Fibroblast of gingiva (primary cell): ENCODE measurements around the gene RNPC3.
A peak's percentile ranks its signal among the peaks of the same experiment; 100 is the strongest.

Experiments
- DNase-seq: peaks from one replicate; pipeline ENCODE4 v3.0.0-alpha.2; 2011; ENCODE audit warnings: low read depth

Gene RNPC3, protein sequence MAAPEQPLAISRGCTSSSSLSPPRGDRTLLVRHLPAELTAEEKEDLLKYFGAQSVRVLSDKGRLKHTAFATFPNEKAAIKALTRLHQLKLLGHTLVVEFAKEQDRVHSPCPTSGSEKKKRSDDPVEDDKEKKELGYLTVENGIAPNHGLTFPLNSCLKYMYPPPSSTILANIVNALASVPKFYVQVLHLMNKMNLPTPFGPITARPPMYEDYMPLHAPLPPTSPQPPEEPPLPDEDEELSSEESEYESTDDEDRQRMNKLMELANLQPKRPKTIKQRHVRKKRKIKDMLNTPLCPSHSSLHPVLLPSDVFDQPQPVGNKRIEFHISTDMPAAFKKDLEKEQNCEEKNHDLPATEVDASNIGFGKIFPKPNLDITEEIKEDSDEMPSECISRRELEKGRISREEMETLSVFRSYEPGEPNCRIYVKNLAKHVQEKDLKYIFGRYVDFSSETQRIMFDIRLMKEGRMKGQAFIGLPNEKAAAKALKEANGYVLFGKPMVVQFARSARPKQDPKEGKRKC

DNA sequence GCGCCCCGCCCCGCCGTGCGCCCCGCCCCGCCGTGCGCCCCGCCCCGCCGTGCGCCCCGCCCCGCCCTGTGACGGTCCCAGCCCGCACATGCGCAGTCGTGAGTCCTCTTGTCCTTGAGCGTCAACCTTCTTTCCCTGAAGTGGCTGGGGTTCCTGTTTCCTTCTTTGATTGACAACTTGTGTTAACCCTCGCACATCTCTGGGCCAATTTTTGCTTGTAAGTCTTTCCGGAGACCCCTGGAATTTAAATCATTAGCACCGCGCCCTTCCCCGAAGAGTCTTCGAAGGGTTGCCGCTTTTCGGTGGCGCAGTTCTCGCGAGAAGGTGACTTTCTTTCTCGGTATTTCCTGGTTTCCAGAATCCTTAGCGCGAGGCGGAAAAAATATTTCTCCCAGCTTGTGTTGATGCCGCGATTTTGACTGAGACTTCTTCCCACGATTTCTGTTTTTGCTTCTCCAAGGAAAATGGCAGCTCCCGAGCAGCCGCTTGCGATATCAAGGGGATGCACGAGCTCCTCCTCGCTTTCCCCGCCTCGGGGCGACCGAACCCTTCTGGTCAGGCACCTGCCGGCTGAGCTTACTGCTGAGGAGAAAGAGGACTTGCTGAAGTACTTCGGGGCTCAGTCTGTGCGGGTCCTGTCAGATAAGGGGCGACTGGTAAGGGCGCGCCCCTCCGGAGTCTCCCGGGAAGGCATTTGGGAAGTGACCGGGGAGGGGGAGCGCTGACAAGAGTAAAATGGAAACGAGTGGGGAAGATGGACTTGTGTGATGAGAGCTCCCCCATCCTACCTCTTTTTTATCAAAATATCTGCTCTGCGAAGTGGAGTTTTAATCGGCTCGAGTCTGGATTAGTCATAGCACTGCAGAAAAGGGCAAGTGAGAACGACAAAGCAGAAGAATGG, at the start of gene RNPC3:
TSS of gene RNPC3 (plus strand) at position 93 of the 901 bp plus-strand sequence. CDS start at position 465, 372 bp downstream.
- peak; percentile 86 for DNase-seq

DNA sequence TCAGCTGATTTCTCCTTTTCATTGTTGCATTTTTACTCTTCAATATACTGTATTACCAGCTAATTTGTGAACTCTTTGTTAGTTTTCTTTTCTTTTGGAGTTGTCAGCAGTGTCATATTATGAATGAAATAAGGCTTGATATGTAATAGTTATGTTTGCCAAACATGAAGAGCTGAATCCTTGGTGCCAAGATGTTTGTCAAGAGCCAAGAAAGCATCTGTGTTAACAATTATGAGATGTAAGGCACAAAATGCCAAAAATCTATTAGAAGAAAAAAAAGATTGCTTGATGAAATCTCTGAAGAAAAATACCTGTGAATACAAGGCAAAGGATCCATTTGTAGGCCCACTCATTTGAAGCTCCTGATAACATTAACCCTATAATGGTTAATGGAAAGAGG, 48.4 kb upstream of the RNPC3 start:
- DNase-seq: no peak

DNA sequence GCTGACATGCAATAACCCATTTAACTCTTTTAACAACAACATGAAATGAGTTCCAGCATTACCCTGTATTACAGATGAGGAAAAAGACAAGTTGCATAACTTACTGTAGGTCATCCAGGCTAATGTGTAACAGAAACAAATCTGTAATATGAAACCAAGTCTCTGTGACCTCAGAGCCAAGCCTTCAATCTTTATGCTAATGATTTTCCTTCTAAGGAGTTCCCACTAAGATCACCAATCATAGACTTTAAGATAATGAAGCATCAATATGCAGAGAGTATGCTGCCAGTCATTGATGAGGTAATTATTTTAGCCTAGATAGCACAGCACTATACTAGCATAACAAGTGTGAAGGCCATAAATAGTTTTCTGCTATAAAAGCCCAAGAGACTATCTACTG, 35.6 kb upstream of the RNPC3 start:
- peak; percentile 27 for DNase-seq

DNA sequence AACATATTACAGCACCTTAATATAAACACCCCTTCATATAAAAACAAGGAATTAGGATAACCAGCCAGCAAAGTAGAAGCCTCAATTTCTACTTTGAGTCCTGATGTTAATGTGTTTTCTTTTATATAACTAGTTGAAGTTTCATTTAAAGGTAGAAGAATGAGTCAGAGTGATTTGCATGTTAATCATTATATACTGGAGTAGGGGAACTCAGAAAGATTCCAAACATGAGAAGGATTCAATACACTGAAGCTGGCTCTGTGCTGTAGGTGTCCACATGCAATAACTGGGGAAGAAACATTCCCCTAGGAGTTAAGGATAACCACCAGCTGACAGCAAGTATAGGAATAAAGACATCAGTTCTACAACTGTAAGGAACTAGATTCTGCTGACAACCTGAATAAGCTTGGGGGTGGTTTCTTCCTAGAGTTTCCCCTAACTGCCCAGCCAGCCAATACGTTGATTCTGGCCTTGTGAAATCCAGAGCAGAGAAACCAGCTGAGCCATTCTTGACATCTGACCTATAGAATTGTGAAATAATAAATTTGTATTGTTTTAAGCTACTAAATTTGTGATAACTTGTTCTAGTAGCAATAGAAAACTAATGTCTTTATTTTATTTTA, 33.4 kb upstream of the RNPC3 start:
- peak; percentile 59 for DNase-seq

DNA sequence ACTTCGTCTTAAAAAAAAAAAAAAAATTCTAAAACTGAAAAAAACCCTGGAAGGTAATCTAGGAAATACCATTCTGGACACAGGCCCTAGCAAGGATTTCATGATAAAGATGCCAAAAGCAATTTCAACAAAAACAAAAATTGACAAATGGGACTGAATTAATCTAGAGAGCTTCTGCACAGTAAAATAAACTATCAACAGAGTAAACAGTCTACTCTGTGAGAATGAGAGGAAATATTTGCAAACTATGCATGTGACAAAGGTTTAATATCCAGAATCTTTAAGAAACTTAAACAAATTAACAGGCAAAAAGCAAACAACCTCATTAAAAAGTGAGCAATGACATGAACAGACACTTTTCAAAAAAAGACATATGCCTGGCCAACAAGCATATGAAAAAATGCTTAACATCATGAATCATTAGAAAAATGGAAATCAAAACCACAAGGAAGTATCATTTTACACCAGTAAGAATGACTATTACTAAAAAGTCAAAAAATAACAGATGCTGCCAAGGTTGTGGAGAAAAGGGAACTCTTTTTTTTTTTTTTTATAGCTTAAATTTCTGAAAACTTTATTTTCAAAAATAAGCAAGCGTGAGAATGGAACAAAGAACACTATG, 29.4 kb upstream of the RNPC3 start:
- DNase-seq: peak; percentile 72

DNA sequence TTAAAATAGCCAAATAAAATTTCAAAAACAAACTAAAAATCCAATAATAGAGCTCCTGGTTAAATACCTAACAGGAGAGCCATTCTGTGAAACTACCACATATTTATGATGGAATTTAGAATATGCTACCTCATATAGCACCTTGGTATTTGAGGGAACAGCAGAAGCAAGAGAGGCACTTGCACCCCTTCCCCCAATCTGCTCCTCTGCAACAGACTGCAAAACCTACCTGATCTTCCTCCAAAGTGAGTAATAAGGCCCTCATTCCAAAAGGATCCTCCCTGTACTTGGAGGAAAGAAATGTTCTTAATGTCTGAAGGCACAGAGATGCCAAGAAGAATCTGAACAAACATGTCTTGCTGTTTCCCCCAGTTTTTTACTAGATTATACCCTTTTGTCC, 28.1 kb upstream of the RNPC3 start:
- DNase-seq: no peak

DNA sequence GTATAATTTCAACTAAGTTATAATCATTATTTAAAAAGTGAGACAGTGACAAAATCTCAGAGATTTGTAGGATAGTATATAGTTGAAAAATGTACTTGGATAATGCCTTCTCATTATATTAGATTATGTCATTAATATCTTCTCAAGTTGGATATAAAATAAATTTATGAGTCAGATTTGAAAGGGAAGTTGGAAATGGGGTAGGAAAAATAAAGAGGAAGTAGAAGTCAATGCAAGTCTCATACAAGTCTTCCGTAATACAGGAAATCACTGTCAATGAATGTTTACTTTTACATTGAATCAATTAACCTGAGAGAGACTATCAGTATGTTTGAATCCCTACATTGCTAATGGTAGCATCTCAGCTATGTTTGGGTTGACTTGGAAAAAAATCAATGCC, 16.2 kb upstream of the RNPC3 start:
- no peak for DNase-seq

DNA sequence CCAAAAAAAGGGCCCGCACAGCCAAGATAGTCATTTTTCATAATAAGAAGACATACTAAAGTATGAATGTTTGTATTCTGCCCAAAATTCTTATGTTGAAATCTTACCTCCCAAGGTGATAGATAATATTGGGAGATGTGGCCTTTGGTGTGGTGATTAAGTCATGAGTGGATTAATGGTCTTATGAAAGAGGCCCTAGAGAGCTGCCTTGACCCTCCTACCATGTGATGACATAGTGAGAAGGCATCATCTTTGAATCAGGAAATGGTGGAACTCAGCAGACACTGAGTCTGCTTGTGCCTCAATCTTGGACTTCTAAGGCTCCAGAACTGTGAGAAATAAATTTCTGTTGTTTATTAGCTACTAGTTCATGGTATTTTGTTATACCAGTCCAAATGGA, 11.8 kb upstream of the RNPC3 start:
- peak; percentile 23 for DNase-seq

DNA sequence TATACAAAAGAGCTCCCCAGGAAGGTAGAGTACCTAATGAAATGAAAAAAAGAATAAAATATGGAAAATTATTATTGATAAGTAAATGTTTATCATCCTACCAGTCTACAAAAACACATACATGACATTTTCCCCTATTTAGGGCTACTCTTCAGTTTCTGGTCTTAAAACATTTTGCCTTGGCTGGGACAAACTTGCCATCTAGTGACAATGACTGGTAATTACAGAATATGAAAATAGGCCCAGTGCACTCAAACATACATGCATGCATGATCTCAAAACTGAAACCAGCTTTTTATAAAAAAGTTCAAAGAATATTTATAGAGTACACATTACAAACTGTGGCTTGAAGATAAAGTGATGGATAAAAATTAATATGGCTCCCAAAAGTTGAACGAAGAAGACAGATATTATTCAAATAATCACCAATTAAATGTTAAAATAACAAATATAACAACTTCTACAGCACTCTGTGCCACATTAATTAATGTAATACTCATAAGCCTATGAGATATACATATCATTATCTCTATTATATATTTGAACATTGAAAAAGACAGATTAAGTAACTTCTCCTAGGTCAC, 10.5 kb upstream of the RNPC3 start:
- peak; percentile 54 for DNase-seq

DNA sequence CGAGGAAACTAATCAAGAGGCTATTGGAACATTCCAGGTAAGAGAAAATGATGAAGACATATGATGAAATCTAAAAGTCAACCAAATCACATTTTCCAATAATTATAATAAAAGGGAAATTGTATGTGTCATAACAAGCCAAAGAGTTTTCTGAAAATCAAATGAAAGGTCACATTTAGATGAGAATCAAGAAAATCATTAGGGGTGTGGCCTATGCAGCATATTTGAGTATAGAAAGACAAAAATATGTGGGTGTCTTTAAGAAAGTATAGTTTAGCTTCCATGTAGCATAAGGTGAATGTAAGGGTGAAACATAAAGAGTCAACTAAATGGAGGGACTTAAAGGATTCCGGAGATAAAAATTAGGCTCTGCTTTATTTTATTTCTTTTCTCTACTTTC, 9.2 kb upstream of the RNPC3 start:
- DNase-seq: no peak

DNA sequence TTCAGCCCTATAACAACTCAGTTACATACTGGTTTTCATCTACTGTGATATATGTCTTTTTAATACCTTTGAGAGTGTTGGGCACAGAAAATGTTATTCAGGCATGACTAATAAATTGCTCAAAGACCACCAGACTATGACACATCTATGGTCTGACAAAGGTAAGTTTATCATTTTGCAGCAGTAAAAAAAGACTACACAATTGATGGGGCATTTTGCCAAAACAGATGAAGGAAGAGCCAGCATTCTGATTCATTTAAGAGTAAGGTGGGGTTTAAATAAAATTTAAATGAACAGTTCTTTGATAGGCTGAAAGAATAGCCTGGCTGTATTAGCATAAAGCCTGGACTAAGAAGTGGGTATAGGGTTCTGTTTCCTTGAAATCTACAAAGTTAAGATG, 8.8 kb upstream of the RNPC3 start:
- DNase-seq: no peak

DNA sequence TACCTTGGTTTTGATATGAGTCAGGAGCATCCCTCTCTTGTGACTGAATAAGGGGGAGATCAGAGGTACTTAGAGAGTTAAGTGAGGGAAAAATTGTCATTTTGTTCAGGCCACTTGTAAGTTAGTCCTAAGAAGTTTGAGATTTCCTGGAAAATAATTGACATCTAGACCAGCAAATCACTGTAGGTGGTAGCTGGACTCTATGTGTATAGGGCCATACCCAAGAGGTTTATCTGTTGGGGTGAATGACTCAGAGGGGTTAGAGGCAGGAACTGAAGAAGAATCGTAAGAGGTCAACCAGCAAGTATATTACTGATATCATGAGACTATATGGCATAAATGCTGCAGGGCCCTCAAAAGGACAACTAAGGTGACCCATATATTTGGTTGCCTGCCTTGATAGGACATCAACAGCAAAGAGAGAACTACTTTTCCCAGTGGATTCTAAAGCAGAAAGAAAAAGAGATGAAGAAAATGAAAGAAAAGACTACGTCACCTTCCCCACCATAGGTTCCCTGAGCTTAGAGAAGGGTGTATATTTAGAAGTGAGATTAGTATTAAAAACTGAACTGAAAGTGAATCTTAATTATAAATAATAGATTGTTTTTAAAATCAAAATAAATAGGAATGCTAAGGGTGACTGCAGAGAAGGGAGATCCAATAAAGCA, 8.0 kb upstream of the RNPC3 start:
- no peak for DNase-seq

DNA sequence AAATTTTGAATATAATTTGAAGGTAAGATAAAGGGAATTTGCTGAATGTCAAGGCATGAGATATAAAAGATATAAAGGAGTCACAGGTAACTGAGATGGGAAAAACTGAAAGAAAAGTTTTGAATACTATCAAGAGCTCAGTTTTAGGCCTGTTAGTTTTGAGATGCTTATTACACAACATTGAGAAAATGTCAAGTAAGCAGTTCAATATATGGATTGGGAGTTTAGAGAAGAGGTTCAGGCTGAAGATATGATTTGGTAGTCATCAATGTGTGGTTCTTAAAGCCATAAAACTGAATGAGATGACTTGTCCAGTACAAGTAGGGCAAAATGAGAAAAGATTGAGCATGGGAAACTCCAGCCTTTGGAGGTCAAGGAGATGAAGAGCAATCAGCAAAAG, 4.7 kb upstream of the RNPC3 start:
- no peak for DNase-seq

DNA sequence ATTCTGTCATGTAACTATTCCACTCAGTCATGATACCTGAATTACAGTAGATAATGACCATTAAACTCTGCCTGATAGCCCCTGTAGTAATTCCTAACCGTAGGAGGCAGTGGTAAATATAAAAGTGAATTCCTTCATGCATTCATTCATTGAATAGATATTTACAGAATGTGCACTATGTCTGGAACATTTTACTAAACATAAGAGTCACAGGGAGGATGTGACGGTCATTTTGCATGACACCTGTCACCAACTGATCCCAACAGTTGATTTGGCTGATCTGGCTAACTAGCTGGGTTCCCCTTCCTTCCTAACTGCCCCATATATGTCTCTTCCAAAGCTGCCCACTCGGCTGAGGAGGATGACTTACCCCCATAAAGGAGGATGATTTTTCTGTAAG, 2.2 kb upstream of the RNPC3 start:
- no peak for DNase-seq

DNA sequence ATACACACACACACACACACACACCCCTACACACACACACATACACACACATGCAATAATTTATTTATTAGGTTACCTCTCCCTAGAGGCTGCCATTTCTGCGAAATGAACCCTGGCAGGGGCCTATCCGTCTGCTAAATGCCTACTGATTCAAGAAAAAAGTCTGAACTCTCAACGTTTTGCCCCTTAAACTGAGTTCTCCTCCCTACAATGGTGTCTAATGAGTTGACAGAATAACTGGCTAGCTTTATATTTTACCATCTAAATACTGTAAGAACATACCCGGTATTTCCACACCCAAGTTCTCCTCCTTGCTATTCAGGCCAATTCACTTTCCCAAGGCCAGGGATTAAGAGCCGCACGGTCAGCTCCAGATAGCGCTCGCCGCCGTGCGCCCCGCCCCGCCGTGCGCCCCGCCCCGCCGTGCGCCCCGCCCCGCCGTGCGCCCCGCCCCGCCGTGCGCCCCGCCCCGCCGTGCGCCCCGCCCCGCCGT, 339 bp upstream of the RNPC3 start:
- peak; percentile 70 for DNase-seq

DNA sequence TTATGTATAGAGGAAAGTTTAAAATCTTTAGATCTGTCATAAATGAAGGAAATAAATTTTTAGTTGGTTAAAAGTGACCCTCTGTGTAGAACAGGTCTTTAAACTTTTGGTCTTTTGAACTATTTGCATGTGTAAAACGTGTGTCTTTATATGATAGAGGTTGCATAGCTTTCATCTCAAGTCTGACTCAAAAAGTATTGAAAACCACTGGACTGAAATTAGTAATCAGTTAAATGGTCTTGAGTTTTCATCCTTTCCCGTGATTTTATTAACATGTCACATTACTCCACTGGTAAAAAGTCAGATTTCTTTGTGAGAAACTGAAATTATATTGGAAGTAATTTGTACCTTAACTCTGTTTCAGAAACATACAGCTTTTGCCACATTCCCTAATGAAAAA, 1.8 kb downstream of the RNPC3 start:
- no peak for DNase-seq

DNA sequence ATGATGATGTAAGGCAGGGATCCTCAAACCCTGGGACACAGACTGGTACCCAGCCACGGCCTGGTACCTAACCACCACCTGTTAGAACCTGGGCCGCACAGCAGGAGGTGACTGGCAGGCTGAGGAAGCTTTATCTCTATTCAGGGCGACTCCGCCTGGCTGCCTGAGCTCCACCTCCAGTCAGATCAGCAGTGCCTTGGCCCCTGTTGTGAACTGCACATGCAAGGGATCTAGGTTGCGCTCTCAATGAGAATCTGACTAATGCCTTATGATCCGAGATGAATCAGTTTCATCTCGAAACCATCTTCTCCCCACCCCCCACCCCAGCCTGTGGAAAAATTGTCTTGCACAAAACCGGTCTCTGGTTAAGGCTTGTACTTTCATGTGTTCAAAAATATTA, 4.2 kb downstream of the RNPC3 start:
- no peak for DNase-seq

DNA sequence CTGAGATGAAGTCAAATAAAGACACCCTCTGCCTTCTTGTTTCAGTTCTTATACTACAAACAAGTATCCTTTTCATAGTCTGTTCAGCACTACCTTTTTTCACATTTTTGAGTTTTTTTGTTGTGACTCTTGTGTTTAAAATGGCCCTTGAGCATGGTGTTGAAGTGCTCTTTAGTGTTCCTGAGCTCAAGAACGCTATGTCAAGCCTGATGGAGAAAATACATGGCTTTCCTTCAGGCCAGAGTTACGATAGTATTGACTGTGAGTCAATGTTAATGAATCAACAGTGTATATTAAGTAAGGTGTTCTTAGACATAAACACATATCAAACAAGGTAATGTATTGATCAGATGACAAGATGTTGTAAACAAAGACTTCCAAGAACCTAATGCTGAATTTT, 12.7 kb downstream of the RNPC3 start:
- no peak for DNase-seq

DNA sequence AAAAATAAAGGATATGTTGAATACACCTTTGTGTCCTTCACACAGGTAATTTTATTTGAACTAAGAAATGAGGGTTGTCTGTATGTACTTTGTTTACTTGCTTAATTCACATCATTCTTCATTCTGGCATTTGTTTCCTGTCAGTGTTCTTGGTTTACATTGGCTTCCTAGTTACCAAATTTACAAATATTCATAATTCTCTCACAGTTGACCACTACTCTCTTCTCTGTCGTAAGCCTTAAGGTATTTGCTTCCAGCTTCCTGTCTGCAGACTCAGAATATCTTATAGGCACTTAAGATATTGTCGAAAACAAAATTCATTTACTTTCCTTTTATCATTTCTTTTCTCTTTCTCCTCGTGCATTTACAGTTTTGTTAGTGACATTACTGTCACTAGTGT, 15.9 kb downstream of the RNPC3 start:
- no peak for DNase-seq

DNA sequence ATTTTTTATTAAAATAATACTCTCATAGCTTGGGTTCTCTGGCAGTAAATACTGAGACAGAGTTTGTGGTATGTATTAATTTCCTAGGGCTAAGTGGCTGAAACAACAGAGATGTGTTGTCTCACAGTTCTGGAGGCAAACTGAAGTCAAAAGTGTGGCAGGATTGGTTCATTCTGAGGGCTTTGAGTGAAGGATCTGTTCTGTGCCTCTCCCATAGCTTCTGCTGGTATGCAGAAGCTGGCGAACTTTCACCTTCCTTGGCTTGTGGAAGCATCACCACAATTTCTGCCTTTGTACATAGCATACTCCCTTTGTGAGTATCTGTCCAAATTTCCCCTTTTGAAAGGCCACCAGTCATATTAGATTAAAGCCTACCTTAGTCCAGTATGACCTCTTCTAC, 21.0 kb downstream of the RNPC3 start:
- DNase-seq: no peak

DNA sequence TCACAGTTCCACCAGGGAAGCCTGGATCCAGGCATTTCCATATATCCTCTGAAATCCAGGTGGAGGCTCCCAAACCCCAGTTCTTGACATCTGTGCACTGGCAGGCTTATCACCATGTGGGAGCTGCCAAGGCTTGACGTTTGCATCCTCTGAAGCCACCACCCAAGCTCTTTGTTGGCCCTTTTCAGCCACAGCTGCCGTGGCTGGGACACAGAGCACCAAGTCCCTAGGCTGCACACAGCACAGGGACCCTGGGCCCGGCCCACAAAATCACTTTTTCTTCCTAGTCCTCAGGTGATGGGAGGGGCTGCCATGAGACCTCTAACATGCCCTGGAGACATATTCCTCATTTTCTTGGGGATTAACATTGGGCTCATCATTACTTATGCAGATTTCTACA, 22.3 kb downstream of the RNPC3 start:
- no peak for DNase-seq
